Measurements from ENCODE around the gene KRT40.
"Not testable (repeated sequence)": the region's sequence is repeated elsewhere in the genome, so short reads cannot be mapped to it uniquely, and the experiment has no call there.

The KRT40 gene

DNA sequence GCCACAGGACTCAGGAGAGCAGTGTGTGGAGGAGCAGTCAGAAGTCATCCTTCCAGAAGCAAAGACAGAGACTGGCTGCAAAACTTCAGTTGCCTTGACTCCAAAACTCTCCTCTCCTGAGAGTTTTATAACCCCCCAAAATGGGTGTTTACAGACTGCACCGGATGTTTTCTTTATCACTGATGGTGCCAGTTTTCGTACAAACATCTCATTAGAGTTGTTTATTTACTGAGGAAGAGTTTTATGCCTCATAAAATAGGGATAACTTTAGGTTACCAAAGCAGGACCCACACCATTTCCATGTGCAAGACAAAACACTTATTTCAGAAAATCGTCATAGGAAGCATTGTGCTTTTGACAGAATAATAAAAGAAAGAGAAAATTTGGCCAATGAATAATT is at the start of gene KRT40:
Gene KRT40 (minus strand): TSS at position 101 of the 400 bp plus-strand sequence. CDS start 53 bp downstream, at position 48.
- no peak for DNase-seq

DNA sequence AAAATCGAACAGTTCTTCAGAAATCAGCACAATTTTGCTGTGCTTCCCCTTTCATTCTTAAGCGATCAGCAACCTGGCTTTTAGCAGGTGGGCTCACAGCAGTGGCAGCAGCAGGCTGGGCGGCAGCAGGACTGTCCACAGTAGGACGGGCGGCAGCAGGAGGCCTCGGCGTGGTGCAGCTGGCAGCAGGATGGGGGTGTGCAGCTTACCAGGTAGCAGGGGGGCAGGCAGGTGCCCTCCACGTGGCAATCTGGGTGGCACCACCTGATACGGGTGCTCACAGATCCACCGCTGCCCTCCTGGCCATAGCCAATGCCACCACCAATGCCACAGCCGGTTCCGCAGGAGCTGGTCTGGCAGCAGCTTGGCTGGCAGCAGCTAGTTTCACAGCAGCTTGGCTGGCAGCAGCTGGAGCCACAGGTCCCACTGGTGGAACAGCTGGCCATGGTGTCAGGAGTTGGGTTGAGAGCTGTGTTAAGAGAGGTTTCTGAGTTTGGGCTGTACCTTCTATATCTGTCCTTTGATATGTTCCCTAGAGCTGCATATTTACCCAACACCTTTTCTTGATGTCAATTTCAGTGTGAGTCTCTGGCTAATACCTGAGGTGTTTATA is 45.6 kb upstream of the KRT40 start, which contains the start of gene KRTAP1-4:
Gene KRTAP1-4 (minus strand): TSS at position 563 of the 613 bp plus-strand sequence. CDS start 117 bp downstream, at position 446.
- no peak for DNase-seq

DNA sequence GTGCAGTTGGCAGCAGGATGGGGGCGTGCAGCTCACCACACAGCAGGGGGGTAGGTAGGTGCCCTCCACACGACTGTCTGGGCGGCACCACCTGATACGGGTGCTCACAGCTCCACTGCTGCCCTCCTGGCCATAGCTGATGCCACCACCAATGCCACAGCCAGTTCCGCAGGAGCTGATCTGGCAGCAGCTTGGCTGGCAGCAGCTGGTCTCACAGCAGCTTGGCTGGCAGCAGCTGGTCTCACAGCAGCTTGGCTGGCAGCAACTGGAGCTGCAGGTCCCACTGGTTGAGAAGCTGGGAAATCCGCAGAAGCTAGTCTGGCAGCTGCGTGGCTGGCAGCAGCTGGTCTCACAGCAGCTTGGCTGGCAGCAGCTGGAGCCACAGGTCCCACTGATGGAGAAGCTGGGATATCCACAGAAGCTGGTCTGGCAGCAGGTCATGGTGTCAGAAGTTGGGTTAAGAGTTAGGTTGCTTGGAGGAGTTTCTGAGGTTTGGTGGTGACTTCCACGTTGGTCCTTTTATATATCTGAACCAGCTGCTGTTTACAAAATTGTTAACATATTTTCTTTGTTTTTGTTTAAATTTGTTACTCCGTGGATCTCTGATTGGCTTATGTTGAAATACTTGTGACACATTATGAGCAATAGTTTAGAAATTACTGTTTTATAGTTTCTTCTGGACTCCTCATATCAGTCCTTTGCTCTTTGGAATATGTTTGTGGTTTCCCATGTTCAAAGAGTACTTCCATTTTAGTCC is 42.8 kb upstream of the KRT40 start, which contains the start of gene KRTAP1-5:
Gene KRTAP1-5 (minus strand): TSS at position 494 of the 757 bp plus-strand sequence. CDS start 53 bp downstream, at position 441.
- no peak for DNase-seq

DNA sequence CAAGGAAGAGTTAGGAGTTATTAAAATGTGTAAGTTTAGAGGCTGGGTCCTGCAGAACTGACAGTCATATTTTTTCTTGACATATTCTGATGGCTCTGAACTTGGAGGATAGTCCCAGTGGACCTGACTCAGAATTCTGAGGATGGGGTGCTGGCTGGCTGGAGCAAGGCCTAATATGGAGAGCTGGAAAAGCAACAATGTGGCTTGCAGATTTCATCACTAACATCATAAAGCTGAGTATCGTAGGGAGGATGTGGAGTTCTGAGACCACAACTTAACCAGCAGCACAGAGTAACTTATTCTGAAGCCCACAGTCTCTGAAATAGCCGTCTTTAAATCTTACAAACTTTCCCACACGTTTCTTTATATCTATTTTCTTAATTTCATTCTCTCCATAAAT is 40.6 kb upstream of the KRT40 start:
- no peak for DNase-seq

DNA sequence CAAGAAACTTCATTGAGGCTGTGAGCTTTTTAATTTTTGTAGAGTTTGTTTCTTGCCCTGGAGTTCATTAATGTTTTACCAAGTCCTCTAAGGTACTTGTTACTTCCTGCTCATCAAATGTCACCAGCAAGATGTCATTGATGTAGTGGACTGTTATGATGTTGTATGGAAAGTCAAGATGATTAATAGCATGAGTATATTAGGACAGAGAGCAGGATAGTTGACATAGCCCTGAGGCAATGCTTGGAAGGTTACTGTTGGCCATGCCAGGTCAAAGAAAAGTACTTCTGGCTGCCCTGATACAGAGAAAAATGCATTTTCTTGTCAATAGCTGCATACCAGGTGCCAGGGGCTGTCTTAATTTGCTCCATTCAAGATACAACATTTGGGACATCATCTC is 36.2 kb upstream of the KRT40 start:
- no peak for DNase-seq

DNA sequence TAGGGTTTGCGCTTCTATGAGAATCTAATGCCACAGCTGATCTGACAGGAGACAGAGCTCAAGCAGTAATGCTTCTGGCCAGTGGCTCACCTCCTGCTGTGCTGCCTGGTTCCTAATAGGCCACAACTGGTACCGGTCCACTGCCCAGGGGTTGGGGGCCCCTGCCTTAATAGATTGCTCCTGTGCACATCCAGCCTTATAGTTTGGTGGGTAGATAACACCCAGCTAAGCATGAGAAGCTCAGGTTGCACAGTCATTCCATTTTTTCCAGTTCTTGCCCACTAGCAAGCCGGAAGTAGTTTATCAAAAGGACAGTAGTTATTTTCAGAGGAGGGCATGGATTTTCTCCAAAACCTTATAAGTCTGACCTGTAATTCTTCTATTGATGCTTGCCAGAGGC is 35.3 kb upstream of the KRT40 start:
- DNase-seq = no peak

DNA sequence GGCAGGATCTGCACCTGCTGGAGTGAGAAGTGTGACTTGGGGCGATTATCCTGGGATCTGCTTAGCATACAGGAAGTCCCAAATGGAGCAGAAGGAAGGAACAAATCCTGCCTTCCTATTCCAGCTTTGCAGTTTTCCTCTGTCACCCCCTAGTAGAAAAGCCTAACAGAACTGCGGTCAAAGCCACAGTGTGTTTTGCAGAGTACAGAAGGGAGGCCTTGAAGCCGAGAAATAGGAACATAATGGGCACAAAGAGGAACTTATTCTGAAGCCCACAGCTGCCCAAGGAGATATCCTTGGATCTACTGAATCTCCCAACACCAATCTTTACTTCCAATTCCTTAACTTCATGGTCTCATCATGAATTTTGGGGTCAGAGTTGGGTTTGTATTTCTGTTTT is 34.4 kb upstream of the KRT40 start:
- no peak for DNase-seq

DNA sequence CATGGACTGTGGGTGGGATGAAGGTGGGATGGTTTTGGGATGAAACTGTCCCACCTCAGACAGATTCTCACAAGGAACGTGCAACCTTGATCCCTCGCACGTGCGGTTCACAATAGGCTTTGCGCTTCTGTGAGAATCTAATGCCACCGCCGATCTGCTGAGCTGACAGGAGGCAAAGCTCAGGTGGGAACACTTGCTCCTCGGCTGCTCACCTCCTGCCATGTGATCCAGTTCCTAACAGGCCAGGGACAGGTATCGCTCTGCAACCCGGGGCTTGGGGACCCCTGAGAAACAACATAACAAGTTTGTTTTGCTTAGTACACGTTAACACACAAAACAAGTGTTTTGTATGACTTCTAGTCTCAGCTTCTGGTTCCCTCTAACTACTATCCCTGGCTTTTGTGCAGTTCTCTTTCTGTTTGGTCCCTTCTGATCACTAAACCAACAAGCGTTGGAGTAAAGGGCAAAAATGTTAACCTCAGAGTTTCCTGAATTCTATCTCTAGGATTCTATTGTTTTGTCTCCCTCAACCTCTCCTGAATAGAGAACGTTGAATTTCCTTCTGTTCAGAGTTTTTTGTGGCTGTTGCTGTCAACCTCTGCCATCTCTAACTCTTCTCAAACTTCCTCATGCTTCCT is 32.6 kb upstream of the KRT40 start:
- no peak for DNase-seq

DNA sequence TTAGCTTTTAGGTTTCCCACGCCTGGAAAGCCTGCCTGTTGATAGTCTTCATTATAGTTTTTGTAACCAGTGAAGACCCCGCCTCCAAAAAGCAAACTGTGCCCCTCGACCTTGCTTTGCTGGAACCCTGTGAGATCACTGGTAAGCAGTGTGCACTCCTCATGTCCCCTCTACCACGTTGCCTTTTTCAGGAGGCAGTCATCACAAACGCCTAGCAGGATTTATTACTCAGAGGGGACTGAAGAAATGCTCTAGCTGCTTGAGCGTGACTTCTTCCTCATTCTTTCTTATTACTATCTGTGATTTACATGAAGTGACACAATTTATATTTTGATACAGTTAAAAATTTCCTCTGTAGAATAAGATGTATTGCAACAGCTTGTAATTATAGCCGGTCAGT is 31.3 kb upstream of the KRT40 start:
- DNase-seq = no peak

DNA sequence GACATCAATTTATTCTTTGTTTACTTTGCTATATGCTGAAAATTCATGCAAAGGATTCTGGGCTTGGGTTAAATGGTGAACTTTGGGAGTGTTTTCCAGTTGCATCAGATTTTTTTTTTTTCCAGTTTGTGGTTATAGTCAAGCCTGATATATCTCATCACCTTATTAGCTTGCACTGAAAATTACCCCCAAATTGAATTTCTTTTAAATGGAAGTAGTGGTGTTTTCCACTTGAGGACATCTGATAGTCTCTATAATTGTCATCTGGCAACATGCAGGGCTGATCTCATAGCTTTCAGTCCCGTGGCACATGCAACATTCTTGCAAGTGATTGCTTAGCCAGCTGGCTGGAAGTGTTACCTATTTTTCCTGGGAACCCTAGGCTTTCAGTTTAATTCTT is 29.5 kb upstream of the KRT40 start:
- DNase-seq = no peak

DNA sequence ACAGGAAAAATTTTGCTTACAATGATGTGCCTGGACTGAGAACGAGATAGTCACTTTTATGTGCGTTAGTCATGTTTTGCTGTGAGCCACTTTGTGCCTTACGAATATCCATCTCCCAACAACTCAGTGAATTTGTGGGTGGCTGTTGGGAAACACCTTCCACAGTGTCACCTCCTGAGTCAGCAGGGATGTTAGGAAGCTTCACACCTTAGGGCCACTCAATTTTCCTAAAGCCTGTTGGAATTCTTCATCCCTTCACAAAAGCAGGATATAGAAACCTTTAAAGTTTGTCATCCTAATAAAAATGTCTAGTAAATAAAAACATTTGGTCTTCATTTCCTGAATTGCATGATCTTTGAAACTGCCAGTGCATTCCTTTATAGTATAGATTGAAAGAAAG is 29.1 kb upstream of the KRT40 start:
- no peak for DNase-seq

DNA sequence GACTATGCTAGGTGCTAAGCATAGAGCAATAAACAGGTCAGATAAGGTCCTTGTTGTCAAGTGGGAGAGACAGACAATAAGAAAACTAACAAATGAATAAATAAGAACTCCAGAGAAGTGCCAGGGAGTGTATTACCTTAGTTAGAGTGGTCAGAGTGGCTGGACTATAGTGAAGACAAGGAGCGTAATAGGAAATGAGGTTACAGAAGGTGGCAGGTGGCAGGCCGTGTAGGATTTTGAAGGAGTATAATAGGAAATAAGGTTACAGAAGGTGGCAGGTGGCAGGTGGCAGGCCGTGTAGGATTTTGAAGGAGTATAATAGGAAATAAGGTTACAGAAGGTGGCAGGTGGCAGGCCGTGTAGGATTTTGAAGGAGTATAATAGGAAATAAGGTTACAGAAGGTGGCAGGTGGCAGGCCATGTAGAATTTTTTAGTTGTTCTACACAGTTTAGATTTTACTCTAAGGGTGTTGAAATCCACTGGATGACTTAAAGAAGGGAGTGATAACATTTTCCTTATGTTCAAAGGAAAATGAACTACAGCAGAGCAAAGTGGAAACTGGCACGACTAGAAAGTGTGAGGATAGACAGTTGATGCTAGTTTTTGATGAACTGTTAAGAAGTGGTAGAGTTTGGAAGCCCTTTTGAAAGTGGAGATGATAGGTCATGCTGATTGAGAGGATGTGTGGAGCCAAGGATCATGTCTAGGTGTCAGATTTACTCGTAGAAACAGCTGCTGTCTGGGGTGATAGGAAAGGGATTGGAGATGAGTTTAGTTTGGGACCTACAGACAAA is 28.4 kb upstream of the KRT40 start:
- DNase-seq = no peak

DNA sequence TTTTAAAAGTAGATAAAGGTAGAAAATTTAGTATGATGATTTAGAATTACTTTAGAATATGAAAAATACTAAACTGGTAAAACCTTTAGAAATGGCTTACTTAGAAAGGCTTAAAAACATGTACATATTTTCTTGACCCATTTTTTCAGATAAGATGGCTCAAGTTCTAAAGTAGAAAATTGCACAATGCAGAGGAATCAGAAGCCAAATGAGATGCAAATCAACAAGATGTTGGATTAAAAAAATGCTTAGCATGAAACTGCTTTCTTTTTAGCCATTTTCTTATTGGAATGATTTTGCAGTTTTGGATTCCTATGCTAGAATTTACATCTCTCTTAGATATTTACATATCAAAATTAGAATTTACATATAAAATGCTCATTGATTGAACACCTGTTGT is 26.3 kb upstream of the KRT40 start:
- DNase-seq = no peak

DNA sequence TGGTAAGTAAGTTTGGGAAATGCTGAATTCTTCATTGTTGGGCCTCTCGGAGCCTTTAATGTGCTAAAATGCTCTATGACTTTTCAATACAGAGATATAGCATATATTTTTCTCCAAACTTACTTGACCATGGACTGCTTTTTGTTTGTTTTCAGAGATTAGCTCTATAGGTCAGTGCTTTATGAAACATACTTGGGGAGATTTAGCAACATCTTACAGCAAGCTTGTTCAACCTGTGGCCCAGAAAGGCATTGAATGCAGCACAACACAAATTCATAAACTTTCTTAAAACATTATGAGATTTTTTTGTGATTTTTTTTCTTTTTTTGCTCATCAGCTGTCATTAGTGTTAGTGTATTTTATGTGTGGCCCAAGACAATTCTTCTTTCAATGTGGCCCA is 25.8 kb upstream of the KRT40 start:
- no peak for DNase-seq

DNA sequence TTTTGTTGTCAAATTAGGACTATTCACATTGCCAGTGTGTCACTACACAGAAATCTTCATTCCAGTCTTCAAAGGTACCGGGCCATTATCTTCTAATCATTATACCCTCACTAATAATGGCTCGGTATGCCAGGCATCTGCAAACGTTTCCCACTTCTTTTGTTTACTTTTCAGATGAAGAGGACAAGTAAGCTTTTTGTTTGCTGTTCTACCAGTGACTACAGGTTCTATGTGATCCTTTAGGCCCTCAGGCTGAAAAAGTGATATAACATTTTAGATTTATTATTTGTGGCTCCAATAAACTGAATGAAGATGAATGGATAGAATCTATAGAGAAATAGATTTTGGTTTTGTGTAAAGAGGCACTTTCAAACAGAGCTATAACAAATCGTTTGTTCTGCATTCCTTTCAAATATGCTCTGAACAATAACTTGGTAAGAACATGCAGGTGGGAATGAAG is 25.2 kb upstream of the KRT40 start:
- no peak for DNase-seq

DNA sequence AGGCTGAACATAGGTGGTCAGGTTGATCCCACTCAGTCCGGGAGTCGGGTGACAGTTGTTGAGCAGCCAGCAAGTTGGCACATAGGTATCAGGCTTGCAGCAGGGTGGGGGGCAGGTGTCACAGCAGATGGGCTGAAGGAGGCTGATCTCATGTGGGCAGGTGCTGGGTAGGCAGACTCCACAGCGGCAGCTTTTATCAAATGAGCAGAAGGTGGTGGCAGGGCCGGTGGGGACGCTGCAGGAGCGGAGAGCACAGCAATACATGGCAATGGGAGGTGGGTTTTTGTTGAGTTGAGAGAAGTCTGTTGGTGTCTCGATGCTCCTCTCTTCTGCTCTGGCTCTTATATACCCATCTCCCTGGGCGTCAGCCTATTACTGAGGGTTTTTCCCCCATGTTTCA is 24.7 kb upstream of the KRT40 start, which contains the start of gene KRTAP3-1:
Gene KRTAP3-1 (minus strand): TSS at position 318 of the 400 bp plus-strand sequence. CDS start 54 bp downstream, at position 264.
- no peak for DNase-seq

DNA sequence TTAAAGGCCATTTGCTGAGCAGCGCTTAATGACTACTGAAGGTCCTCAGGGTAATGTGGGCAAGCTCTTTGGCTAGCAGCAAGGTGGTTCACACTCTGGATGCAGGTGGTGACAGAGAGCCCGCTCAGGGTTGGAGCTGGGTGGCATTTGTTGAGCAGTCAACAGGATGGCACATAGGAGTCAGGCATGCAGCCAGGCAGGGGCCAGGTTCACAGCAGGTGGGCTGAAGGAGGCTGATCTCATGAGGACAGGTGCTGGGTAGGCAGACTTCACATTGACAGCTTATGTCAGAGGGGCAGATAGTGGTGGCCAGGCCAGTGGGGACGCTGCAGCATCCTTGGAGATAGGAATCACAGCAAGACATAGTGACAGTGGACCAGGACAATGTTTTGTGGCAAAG is 20.3 kb upstream of the KRT40 start:
- DNase-seq = no peak

DNA sequence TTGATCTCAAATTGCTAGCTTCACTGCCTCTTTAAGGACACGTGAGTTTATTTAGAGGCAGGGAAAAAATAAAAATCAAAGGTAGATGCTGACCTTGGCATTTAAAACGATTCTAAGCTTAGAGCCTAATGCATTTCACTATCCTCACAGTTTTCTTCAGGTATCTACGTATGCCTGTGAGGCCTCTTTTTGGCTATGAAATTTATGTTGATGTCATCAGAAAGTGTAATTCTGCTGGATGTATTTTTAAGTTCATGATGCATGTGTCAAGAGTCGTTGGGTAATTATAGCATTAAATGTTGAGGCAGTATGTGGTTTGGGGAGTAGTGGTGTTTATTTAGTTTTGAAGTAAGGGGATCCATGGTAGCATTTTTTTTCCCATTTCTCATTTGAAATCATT is 19.8 kb upstream of the KRT40 start:
- no peak for DNase-seq

DNA sequence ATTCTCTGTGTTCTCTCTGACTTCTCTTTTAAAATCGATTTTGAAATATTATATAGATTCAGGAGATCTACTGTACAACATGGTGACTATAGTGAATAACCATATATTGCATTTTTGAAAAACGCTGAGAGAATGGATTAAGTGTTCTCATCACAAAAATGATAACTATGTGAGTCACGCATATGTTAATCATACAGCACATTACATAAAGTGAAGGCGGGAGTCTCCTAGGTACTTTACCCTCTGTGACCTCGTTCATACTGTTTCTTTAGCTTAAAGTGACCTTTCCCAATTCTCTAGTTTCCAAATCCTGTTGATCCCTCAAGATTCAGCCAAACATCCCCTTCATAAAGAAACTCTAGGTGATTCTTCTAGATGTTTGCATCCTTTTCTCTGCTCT is 18.7 kb upstream of the KRT40 start:
- DNase-seq = no peak

DNA sequence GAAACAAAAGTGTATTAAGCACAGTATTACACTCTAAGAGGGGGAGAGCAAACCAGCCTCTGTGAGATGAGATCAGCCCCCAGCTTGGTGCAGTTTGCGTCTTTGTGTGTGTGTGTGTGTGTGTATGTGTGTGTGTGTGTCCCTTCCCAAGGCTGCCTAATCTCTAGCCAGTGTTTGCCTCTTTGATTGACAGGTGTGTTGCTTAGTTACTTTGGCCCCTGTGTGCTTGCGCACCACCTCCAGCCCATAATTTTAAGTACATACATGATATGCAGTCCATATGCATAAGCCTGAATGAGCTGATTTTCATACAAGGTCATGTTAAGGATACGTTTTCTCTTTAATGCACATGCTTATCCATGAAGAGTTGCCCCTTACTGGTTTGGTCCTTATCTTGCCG is 17.7 kb upstream of the KRT40 start:
- DNase-seq = no peak

DNA sequence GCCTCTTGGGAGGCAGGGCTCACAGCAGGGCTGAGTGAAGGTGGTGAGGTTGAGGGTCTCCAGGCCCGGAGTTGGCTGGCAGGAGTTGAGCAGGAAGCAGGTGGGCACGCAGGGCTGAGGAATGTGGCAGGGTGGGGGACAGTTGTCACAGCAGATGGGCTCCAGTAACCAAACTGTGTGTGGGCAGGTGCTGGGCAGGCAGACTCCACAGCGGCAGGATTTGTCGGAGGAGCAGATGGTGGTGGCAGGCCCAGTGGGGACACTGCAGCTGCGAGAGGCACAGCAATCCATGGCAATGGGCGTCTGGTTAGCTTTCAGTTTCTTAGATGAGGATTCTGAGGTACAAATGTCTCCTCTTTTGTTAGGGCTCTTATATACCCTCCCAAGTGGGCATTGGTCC is 15.4 kb upstream of the KRT40 start, which contains the start of gene KRTAP3-2:
Gene KRTAP3-2 (minus strand): TSS at position 344 of the 400 bp plus-strand sequence. CDS start 53 bp downstream, at position 291.
- not testable (repeated sequence) for DNase-seq

DNA sequence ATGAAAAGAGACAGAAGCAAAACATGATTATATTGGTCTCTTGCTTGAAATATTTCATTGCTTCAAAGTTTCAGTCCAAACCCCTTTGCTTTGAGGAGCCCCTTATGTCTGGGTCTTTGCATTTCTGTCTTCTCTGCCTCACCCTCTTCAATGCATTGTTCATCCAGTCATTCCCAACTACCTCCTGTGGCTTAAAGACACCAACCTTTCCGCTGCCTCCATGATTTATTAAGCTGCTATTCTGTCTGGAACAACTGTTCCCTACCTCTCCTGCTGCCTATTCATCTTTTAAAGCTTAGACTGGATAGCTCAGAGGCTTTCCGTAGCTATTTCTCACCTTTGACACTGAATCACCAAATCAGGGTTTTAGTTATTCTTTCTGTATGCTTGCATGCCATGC is 13.2 kb upstream of the KRT40 start:
- DNase-seq = no peak

DNA sequence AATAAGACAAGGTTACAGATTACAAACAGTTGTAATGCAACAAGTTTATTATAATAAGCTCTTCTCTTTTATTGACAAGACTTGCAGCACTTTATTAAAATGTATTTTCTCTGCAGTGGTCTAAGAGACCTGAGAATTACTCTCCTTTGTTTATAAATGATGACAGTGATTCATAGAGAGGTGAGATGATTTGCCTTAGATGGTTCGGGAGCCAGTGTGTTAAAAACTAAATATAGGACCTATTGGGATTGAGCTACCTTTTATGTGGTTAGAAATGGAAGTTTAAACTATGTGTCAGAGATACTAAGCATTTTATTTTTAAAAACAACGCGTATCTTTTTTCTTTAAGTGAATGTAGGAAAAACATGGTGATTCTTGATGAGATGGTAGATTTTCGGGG is 12.7 kb upstream of the KRT40 start:
- DNase-seq = no peak

Data from NCI-H446 (cell line).